Middle frontal gyrus (tissue), 1 donor: ENCODE measurements around the gene ELAPOR1.

ENCODE experiments used
- DNase-seq: peaks from one replicate; pipeline ENCODE4 v3.0.0-alpha.2; 2015; ENCODE audit warnings: low spot score; ENCODE audit errors: extremely low spot score

Gene ELAPOR1

DNA sequence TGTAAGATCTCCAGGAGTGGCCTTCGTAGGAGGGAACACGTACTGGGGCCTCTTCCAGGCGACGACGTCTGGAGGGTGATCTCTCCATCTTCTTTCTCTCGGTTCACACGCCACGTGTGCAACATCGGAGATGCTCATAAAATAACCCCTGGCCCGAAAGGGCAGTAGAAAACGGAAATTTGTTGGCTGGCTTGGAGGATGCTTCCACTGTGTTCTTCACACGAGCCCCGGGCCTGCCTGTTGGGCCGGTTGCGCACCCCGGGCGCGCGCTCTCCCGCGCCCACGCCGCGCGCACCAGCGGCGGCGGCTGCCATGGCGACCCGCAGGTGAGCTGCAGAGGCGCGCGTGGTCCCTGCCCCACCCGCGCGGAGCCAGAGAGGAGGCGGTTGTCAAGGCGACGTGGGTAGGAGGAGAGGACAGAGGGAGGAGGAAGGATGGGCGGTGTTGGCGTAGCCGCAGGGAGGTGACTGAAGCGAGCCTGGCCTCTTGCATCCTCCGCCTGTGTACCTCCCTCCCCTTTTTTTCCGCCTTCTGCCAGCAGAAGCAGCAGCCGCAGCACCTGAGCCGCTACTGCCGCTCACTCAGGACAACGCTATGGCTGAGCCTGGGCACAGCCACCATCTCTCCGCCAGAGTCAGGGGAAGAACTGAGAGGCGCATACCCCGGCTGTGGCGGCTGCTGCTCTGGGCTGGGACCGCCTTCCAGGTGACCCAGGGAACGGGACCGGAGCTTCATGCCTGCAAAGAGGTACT, at the start of gene ELAPOR1:
Gene ELAPOR1, plus strand, starts transcription at position 526 of the 752 bp plus-strand sequence. Its CDS starts 69 bp downstream, at position 595.
- no peak for DNase-seq

DNA sequence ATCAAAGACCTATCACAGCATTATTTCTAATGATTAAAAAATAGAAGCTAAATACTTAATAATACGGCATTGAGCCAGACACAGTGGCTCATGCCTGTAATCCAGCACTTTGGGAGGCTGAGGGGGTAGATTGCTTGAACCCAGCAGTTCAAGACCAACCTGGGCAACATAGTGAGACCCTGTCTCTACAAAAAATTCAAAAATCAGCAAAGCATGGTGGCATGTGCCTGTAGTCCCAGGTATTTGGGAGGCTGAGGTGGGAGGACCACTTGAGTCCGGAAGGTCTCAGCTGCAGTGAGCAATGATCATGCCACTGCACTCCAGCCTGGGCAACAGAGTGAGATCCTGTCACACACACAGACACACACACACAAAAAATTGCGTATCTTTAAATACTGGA, 48.8 kb upstream of the ELAPOR1 start:
- no peak for DNase-seq

GRCh38 chr1:109067883-109068282, 46.0 kb upstream of the ELAPOR1 start:
- DNase-seq: no peak

- DNase-seq: no peak
Measured at GRCh38 chr1:109069294-109069693, 44.6 kb upstream of the ELAPOR1 start.

GRCh38 chr1:109075531-109076490, 38.1 kb upstream of the ELAPOR1 start, which contains the start of gene TAF13:
Gene TAF13 (minus strand): TSS chr1:109076003. CDS start chr1:109075947, 56 bp downstream.
- DNase-seq: peak; percentile 95

DNA sequence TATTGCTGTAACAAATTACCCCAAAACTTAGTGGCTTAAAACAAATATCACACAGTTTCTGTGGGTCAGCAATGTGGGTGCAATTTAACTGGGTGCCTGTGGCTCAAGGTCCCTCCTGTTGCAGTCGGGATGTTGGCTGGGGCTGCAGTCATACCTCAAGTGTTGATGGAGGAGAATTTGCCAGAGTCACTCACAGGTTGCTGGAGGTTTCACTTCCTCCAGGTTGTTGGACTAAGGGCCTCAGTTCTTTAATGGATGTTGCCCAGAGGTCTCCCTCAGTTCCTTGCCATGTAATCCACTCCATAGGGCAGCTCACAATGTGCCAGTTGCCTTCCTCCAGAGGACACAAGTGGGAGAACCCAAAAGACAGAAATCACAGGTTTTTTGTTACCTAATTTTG, 35.6 kb upstream of the ELAPOR1 start:
- no peak for DNase-seq

DNA sequence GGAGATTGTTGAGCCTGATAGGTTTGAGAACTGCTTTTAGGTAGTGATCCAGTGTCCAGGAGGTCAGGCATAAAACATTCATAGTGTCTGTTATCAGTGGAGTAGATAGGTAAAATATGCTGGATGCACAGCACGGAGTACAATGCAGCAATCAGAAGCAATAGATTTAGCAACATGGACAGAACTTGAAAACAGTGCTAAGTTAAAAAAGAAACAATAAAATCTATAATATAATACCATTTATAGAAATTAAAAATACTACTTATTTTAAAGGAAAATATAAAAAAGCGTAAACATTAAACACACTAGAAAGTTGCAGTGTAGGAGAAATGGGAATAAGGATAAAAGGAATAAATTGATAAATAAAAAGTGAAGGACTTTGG, 34.7 kb upstream of the ELAPOR1 start:
- DNase-seq: no peak

DNA sequence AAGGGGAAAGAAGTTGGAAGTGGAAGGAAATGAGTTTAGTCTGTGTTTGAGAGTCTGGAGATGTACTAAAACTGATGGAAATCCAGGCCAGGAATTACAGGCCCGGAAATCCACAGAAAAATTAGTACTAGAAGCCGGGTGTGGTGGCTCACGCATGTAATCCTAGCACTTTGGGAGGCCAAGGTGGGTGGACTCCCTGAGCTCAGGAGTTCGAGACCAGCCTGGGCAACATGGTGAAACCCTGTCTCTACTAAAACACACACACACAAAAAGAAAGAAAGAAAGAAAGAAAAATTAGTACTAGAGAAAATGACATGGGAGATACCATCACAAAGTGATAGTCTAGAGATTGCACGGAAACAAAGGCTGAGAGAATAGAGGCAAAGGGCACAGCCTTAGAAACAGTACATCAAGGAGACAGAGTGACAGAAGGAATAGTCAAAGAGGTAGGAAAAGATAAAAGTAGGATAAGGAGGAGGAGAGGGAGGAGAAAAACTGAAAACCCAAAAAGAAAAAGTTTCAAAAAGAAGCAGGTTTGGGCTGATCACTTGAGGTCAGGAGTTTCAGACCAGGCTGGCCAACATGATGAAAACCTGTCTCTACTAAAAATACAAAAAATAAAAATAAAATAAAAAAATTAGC, 33.4 kb upstream of the ELAPOR1 start:
- DNase-seq: no peak

GRCh38 chr1:109083501-109083900, 30.4 kb upstream of the ELAPOR1 start:
- DNase-seq: no peak

GRCh38 chr1:109083923-109084322, 30.0 kb upstream of the ELAPOR1 start:
- DNase-seq: peak; percentile 45

DNA sequence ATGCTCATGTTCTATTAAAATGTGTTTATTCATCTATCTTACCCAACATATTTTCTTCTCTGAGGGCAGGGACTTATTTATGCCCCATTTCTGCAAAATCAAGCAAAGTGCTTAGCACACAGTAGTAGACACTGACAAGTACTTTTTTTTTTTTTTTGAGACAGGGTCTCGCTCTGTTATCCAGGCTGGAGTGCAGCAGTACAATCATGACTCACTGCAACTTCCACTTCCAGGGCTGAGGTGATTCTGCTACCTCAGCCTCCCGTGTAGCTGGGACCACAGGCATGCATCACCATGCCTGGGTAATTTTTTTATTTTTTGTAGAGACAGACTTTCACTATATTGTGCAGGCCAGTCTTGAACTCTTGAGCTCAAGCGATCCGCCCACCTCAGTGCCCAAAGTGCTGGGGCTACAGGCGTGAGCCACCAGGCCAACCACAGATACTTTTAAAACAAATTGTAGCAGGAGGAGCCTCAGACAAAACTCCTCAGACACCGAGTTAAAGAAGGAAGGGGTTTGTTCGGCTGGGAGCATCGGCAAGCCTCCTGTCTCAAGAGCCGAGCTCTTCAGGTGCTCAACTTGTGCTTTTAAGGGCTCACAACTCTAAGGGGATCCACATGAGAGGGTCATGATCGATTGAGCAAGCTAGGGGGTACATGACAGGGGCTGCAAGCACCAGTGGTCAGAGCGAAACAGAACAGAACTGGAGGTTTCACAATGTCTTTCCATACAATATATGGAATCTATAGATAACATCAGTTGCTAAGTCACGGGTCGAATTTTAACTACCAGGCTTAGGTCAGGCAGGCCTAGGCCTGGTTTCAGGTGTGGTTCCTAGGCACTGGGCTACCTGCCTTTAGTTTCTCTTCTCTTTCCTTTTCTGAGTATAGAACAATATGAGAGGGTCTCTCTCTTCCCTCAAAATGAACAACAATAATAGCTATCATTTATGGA, 29.1 kb upstream of the ELAPOR1 start:
- no peak for DNase-seq

- peak; percentile 81 for DNase-seq
Measured at GRCh38 chr1:109089242-109090015, 24.5 kb upstream of the ELAPOR1 start.

DNA sequence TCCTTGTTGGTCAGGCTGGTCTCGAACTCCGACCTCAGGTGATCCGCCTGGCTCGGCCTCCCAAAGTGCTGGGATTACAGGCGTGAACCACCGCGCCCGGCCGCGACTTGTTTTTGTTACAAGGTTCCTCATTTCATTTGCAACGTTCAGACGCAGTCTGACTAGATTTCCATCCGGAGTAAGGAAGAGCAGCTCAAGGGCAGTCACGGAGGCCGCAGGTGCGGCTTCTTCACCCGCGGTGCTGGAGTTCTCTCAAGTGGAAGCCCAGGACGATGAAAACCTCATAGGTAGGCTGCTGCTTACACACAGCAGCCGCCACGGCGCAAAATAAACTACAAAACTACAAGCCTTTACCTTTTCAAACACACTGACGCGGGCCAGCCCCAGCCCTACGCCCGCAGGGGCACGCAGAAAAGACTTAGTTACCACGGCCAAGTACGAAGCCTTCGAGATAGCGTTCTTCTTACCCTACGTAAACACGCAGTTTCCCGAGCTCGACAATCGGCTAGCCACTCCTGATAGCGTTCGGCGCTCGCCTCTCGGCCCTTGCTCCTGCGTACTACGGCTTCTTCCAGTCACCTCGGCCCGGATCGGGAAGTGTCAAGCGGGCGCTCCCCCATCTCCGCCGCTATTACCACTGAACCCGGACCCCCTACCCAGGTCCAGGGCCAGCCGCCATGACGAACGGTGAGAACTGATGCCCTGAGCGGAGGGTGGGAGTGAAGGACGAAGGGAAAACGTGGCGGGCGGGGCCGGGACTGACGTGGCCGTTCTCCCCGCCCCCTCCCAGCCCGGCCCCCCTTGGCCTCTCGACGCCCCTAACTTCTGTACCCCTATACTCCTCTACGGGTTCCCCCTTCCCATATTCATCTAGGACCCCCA, 23.5 kb upstream of the ELAPOR1 start, which contains the start of gene TMEM167B:
Gene TMEM167B, plus strand, starts transcription at position 569 of the 882 bp plus-strand sequence. Its CDS starts 109 bp downstream, at position 678.
- DNase-seq: peak; percentile 96

GRCh38 chr1:109091078-109091838, 22.7 kb upstream of the ELAPOR1 start:
- no peak for DNase-seq

DNA sequence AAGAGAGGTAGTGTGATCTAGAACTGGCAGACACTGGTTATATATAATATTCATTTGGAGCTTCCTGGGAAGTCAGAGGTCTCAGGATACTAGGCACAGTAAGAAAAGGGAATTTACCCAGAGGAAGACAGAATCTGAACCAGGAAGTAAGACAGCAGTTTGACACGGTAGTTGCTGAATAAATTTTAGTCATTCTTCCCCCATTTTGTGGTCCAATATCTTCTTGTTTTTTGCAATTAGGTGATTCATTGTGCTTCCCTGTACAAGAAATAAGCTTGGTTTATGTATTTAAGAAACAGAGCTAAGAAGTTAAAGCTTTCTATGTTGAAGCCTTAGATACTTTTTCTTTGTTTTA, 22.1 kb upstream of the ELAPOR1 start:
- DNase-seq: no peak

DNA sequence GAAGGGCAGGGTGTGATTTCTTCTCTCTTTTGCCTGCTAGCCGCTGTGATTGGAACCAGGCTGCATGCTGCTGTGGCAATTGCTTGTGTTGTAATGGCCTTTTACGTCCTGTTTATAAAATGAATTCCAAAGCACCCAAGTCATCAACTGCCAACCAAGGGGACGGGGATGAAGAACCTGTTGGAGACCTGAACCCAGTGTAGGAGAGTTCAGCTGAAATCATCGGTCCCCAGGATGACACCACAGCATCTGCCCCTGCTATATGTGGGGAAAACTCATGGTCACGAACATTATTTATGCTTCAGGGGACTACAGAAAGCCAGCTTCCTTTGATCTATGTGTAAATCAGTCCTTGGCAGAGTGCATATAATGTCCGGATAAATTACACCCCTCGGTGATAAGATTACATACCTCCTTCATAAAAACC, 19.5 kb upstream of the ELAPOR1 start:
- no peak for DNase-seq

DNA sequence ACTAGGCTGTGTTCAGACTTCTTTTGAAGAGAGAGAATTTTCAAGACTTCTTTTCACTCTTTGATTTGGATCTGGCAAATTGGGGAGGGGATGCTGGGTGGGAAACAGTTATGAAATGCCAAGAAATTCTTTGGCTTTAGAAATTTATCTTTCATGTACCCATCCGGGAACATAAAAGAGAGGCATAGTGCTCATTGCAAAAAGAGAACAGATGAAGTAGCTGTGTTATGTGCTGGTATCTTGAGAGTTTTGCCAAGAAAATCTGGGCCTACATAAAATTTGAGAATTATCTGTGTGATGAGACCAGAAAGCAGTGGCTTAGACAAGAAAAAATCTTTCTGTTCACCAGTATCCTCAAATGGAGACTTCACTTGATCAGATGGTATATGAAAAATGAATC, 19.0 kb upstream of the ELAPOR1 start:
- DNase-seq: no peak

DNA sequence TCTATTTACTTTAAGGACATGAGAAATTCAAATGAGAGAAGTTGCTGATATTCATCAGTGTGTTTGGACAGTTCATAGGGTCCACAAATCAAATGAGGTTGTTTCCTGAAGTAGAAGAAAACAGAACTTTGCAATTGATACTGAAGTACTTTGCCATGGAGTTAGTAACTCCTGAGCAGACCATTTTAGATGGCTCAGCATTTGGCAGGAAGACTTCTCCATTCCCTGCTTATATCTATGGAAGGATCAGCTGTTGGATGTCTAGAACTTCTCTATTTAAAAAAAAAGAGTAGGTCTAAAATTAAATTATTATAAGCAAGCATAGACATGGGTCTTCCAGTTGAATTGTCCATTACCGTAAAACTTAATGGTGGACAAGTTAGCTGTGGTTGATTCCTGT, 18.3 kb upstream of the ELAPOR1 start:
- no peak for DNase-seq
